HepG2 (cell line): ENCODE results near the gene EPB41. TPM values are rescaled to one million over a fixed set of nuclear protein-coding genes. Genes with fewer than 3 reads are reported as not detected.

Source experiments
- AFF4 ChIP-seq: sonication (generic); formaldehyde crosslinking; IDR thresholded peaks from 2 replicates; pipeline ENCODE4 v1.4.0; 2020; ENCODE audit warnings: missing genetic modification reagents
- BORCS8-MEF2B ChIP-seq: sonication (generic); formaldehyde crosslinking; IDR thresholded peaks from 2 replicates; pipeline ENCODE4 v1.8.0; 2022; ENCODE audit warnings: mild to moderate bottlenecking, missing genetic modification reagents
- CENPX ChIP-seq: sonication (generic); formaldehyde crosslinking; IDR thresholded peaks from 2 replicates; pipeline ENCODE4 v1.9.0; 2021; ENCODE audit warnings: mild to moderate bottlenecking, missing genetic modification reagents, moderate library complexity
- CSRNP2 ChIP-seq: sonication (generic); formaldehyde crosslinking; conservative IDR thresholded peaks from 2 replicates; pipeline ENCODE4 v1.8.0; 2022; ENCODE audit warnings: low read depth, missing genetic modification reagents
- DNMT3B ChIP-seq: conservative IDR thresholded peaks from 2 replicates; pipeline ENCODE4 v1.6.1; 2016; ENCODE audit warnings: missing biosample characterization, control low read depth
- ERF ChIP-seq: IDR thresholded peaks from 2 replicates; pipeline ENCODE4 v1.6.1; 2018; ENCODE audit warnings: missing biosample characterization, missing genetic modification reagents
- FOXP1 ChIP-seq, 2 experiments: fragments of 450-650 bp in 1 of 2; IDR thresholded peaks; 2 replicates each; pipeline ENCODE4 v1.6.1; 2017 to 2018; ENCODE audit warnings: antibody characterized with exemption in 1 of 2
- HMGA1 ChIP-seq: sonication (generic); formaldehyde crosslinking; conservative IDR thresholded peaks from 2 replicates; pipeline ENCODE4 v1.4.0; 2020; ENCODE audit warnings: missing genetic modification reagents
- LRRFIP1 ChIP-seq: sonication (generic); formaldehyde crosslinking; conservative IDR thresholded peaks from 2 replicates; pipeline ENCODE4 v1.4.0; 2020; ENCODE audit warnings: missing genetic modification reagents
- MIXL1 ChIP-seq: IDR thresholded peaks from 2 replicates; pipeline ENCODE4 v1.6.1; 2016
- SNAPC2 ChIP-seq: sonication (generic); formaldehyde crosslinking; IDR thresholded peaks from 2 replicates; pipeline ENCODE4 v1.8.1; 2022; ENCODE audit warnings: mild to moderate bottlenecking, missing genetic modification reagents
- SUZ12 ChIP-seq: fragments of 150-350 bp; IDR thresholded peaks from 2 replicates; pipeline ENCODE4 v1.6.1; 2014; ENCODE audit warnings: low read depth, low read length
- ZFP62 ChIP-seq: sonication (generic); formaldehyde crosslinking; IDR thresholded peaks from 2 replicates; pipeline ENCODE4 v1.4.0; 2020; ENCODE audit warnings: missing genetic modification reagents
- ZMYM3 ChIP-seq: sonication (generic); formaldehyde crosslinking; IDR thresholded peaks from 2 replicates; pipeline ENCODE4 v1.5.1; 2020; ENCODE audit warnings: mild to moderate bottlenecking, missing genetic modification reagents
- ZNF225 ChIP-seq: sonication (generic); formaldehyde crosslinking; IDR thresholded peaks from 2 replicates; pipeline ENCODE4 v1.4.0; 2020; ENCODE audit warnings: mild to moderate bottlenecking, missing genetic modification reagents
- ZNF430 ChIP-seq: sonication (generic); formaldehyde crosslinking; IDR thresholded peaks from 2 replicates; pipeline ENCODE4 v1.9.0; 2021; ENCODE audit warnings: mild to moderate bottlenecking, missing genetic modification reagents
- ZNF44 ChIP-seq: sonication (generic); formaldehyde crosslinking; IDR thresholded peaks from 2 replicates; pipeline ENCODE4 v1.5.1; 2020; ENCODE audit warnings: mild to moderate bottlenecking, missing genetic modification reagents
- ZNF510 ChIP-seq: sonication (generic); formaldehyde crosslinking; IDR thresholded peaks from 2 replicates; pipeline ENCODE4 v1.4.0; 2020; ENCODE audit warnings: low read depth, mild to moderate bottlenecking, missing genetic modification reagents
- ZNF557 ChIP-seq: sonication (generic); formaldehyde crosslinking; IDR thresholded peaks from 2 replicates; pipeline ENCODE4 v1.4.0; 2020; ENCODE audit warnings: missing genetic modification reagents
- ZNF574 ChIP-seq: sonication (generic); formaldehyde crosslinking; IDR thresholded peaks from 2 replicates; pipeline ENCODE4 v1.4.0; 2020; ENCODE audit warnings: missing genetic modification reagents
- polyA plus RNA-seq, 8 experiments: library from polyadenylated mRNA; depleted of rRNA in 3 of 8; stranded (reverse) in 7 of 8; unstranded in 1 of 8; fragments of >200 nt; fragmentation: Illumina TruSeq in 4 of 8; extraction: Trizol in 4 of 8; gene quantifications; 2 replicates each; pipeline versions ENCODE4 v1.2.1 to v1.2.3, GENCODE V29; 2011 to 2016; ENCODE audit warnings: low read depth in 4 of 8, missing spikeins in 1 of 8, mixed read lengths in 1 of 8; ENCODE audit not compliant: insufficient read depth in 1 of 8
- total RNA-seq, 5 experiments: library from RNA; depleted of rRNA; stranded (reverse); fragments of >200 nt; fragmentation: Illumina TruSeq; extraction: Trizol; gene quantifications; 2 replicates each; pipeline ENCODE4 v1.2.3, GENCODE V29; 2016; ENCODE audit warnings: low read depth in 1 of 5

Gene EPB41
- total and polyA plus RNA-seq, 2 of the 13 experiments (the other 11 are each of a cell fraction or from before 2014, with no cell fraction given), result 34.5 to 46.7 TPM

- TF ChIP-seq ERF (CRISPR knock-in tag) (peak; percentile 80), DNMT3B (CRISPR knock-in tag) (no peak), FOXP1 (IDR thresholded peaks at IDR 0.05) (no peak; the same call in 1 of the 2 replicates), FOXP1 (CRISPR knock-in tag; IDR thresholded peaks at IDR 0.05) (peak; percentile 95), SNAPC2 (CRISPR knock-in tag) (no peak), ZMYM3 (CRISPR knock-in tag) (peak; percentile 86), CSRNP2 (CRISPR knock-in tag) (no peak), ZNF430 (no peak), ZNF44 (CRISPR knock-in tag) (no peak), ZNF510 (CRISPR knock-in tag) (no peak), ZNF225 (no peak), ZNF574 (CRISPR knock-in tag) (no peak), LRRFIP1 (no peak), MIXL1 (peak; percentile 60; the same call in 1 of the 2 replicates), SUZ12 (no peak), BORCS8-MEF2B (CRISPR knock-in tag) (no peak), ZFP62 (no peak), ZNF557 (CRISPR knock-in tag) (no peak), CENPX (no peak), AFF4 (CRISPR knock-in tag) (no peak), HMGA1 (CRISPR knock-in tag) (no peak)
Measured at GRCh38 chr1:28926629-28927265, 12.4 kb downstream of the EPB41 start (continued).
